ENCODE results near the gene COL5A2.

COL5A2 gene

GRCh38 chr2:188983427-188984064 lies 196.0 kb downstream of the COL5A2 start:
- DNase-seq: no peak

Measured in hematopoietic multipotent progenitor cell treated with erythropoietin and hydrocortisone succinate and interleukin-3 and kit ligand, for 6 days (in vitro differentiated cells).